ENCODE results near the gene HOXA6. TPM values are rescaled to one million over a fixed set of nuclear protein-coding genes. Genes with fewer than 3 reads are reported as not detected.

HOXA6 gene
- total and polyA plus RNA-seq, 2 donors from 2014 or later = 1.1 to 22.0 TPM

DNA sequence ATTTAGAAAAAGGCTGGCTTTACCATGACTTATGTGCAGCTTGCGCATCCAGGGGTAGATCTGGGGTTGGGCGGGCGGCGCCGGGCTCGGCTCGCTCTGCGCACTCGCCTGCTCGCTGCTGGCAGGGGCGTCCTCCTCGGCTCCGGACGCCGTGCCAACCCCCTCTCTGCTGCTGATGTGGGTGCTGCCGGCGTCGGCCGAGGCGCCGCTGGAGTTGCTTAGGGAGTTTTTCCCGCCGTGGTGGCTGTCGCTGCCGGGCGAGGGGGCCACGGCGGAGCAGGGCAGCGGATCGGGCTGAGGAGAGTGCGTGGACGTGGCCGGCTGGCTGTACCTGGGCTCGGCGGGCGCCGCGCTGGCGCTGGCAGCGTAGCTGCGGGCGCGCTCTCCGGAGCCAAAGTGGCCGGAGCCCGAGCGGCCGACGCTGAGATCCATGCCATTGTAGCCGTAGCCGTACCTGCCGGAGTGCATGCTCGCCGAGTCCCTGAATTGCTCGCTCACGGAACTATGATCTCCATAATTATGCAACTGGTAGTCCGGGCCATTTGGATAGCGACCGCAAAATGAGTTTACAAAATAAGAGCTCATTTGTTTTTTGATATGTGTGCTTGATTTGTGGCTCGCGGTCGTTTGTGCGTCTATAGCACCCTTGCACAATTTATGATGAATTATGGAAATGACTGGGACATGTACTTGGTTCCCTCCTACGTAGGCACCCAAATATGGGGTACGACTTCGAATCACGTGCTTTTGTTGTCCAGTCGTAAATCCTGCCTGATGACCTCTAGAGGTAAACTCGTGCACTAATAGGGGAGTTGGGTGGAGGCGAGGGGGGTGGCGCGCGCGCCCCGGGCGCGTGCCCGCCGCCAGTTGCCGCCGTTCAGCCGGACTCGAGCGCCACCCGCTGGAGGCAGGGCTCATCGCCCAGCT is 4.3 kb downstream of the HOXA6 start, which contains the start of gene HOXA5:
HOXA5 (minus strand) TSS at position 659 of the 927 bp plus-strand sequence; CDS start at position 585, 74 bp downstream.
- Histone ChIP-seq H3K4me3 (ENCODE audit: low read length in 3 of 3) (peak within 1 kb of the TSS; percentile 73 to 89 (median 75)), H3K27ac (ENCODE audit: low read depth in 2 of 2, low read length in 2 of 2) (peak within 1 kb of the TSS; percentile 97), H3K9ac (ENCODE audit: low read length in 3 of 3) (peak within 1 kb of the TSS; percentile 64 to 97 (median 94)), H3K36me3 (ENCODE audit: control insufficient read depth in 2 of 3, insufficient read depth in 3 of 3, low read length in 3 of 3) (peaks cover 2 to 12% (median 7%) of the 10 kb centered on the region in 3 donors), H3K4me1 (ENCODE audit: control insufficient read depth in 2 of 3, insufficient read depth in 2 of 3, low read depth in 1 of 3, low read length in 3 of 3) (peaks cover 0 to 12% (median 11%) of the 10 kb centered on the region in 3 donors), H3K9me3 (ENCODE audit: control insufficient read depth in 2 of 3, insufficient read depth in 1 of 3, low read length in 3 of 3) (no peaks in the 10 kb centered on the region), H3K27me3 (ENCODE audit: control insufficient read depth, insufficient read depth, low read length) (no peaks in the 10 kb centered on the region)
- DNase-seq (peak; percentile 94 to 97 (median 95)), FAIRE-seq (peak; percentile 11)
- TF ChIP-seq, protein P1, sequence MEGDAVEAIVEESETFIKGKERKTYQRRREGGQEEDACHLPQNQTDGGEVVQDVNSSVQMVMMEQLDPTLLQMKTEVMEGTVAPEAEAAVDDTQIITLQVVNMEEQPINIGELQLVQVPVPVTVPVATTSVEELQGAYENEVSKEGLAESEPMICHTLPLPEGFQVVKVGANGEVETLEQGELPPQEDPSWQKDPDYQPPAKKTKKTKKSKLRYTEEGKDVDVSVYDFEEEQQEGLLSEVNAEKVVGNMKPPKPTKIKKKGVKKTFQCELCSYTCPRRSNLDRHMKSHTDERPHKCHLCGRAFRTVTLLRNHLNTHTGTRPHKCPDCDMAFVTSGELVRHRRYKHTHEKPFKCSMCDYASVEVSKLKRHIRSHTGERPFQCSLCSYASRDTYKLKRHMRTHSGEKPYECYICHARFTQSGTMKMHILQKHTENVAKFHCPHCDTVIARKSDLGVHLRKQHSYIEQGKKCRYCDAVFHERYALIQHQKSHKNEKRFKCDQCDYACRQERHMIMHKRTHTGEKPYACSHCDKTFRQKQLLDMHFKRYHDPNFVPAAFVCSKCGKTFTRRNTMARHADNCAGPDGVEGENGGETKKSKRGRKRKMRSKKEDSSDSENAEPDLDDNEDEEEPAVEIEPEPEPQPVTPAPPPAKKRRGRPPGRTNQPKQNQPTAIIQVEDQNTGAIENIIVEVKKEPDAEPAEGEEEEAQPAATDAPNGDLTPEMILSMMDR (IDR thresholded peaks at IDR 0.05; ENCODE audit: borderline replicate concordance, extremely low read depth, insufficient read depth) = peak; percentile 82
- intact Hi-C loops (cut with DNase I) = no loop called here

DNA sequence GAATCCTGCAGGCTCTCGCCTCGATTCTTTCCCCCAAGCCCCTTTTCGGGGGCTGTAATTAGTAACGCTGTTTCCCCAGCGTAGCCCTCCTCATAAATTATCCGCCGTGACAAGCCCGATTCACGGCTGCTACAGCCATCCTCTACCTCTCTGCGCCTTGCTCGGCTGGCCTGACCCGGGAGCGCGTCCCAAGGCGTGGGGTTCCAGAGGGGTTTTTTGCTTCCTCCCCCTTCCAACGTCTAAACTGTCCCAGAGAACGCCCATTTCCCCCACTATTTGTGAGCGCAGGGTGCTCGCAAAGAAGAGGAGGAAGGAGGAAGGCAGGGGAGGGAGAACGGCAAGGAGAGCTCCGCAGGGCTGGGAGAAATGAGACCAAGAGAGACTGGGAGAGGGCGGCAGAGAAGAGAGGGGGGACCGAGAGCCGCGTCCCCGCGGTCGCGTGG is 5.0 kb downstream of the HOXA6 start:
- Histone ChIP-seq H3K27me3 (ENCODE audit: control insufficient read depth, insufficient read depth, low read length) (no peaks in the 10 kb centered on the region), H3K4me1 (ENCODE audit: control insufficient read depth in 2 of 3, insufficient read depth in 2 of 3, low read depth in 1 of 3, low read length in 3 of 3) (peaks cover 4 to 18% (median 8%) of the 10 kb centered on the region in 3 donors), H3K4me3 (ENCODE audit: low read length in 3 of 3) (peak overlapping the region; percentile 58 to 89 (median 75)), H3K9me3 (ENCODE audit: control insufficient read depth in 2 of 3, insufficient read depth in 1 of 3, low read length in 3 of 3) (no peaks in the 10 kb centered on the region), H3K36me3 (ENCODE audit: control insufficient read depth in 2 of 3, insufficient read depth in 3 of 3, low read length in 3 of 3) (peaks cover 2 to 16% (median 7%) of the 10 kb centered on the region in 3 donors), H3K27ac (ENCODE audit: low read depth in 2 of 2, low read length in 2 of 2) (peak overlapping the region; percentile 97), H3K9ac (ENCODE audit: low read length in 3 of 3) (peak overlapping the region; percentile 62 to 97 (median 94))
- intact Hi-C loops (cut with DNase I) = no loop called here
- DNase-seq (peak in 2 of 5 donors; percentile 31 to 62), FAIRE-seq (no peak)
- TF ChIP-seq, protein P1 (IDR thresholded peaks at IDR 0.05; ENCODE audit: borderline replicate concordance, extremely low read depth, insufficient read depth) = no peak

DNA sequence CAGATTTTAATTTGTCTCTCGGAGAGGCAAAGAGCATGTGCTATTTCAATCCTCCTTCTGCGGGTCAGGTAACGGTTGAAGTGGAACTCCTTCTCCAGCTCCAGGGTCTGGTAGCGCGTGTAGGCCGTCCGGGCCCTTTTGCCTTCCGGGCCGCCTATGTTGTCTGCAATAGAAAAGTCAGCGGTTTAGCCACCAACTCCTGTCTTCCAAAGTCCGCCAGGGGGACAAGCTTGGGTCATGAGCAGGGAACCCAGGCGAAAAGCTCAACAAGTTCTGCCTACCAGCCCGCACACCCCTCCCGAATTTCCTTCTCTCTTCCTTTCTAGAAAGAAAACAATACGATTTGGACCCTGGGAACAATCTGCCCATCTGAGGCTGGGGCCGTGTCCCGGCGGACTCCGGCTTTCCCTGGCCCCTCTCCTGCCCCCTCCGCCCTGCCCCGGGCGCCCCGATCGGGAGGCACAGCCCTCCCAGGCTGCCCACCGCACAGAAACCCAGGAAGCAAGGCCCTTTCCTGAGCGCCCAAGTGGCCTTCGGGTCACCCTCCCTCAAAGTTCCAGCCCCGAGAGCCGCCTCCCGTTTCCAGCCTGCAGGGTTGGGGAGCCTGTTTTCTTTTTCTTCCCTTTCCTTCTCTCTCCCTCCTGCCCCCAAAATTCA is 5.5 kb downstream of the HOXA6 start:
- Histone ChIP-seq H3K9ac (ENCODE audit: low read length in 3 of 3) (peak overlapping the region; percentile 62 to 97 (median 94)), H3K27me3 (ENCODE audit: control insufficient read depth, insufficient read depth, low read length) (no peaks in the 10 kb centered on the region), H3K27ac (ENCODE audit: low read depth in 2 of 2, low read length in 2 of 2) (peak overlapping the region; percentile 97), H3K4me3 (ENCODE audit: low read length in 3 of 3) (peak overlapping the region; percentile 64 to 89 (median 75)), H3K4me1 (ENCODE audit: control insufficient read depth in 2 of 3, insufficient read depth in 2 of 3, low read depth in 1 of 3, low read length in 3 of 3) (peaks cover 6 to 21% (median 10%) of the 10 kb centered on the region in 3 donors), H3K36me3 (ENCODE audit: control insufficient read depth in 2 of 3, insufficient read depth in 3 of 3, low read length in 3 of 3) (peaks cover 2 to 16% (median 7%) of the 10 kb centered on the region in 3 donors), H3K9me3 (ENCODE audit: control insufficient read depth in 2 of 3, insufficient read depth in 1 of 3, low read length in 3 of 3) (no peaks in the 10 kb centered on the region)
- DNase-seq (peak in 4 of 5 donors; percentile 50 to 76 (median 68)), FAIRE-seq (no peak)
- TF ChIP-seq, protein P1 (IDR thresholded peaks at IDR 0.05; ENCODE audit: borderline replicate concordance, extremely low read depth, insufficient read depth) = peak; percentile 8
- intact Hi-C loops (cut with DNase I) = no loop called here

All from kidney (tissue), 14 donors.